22Rv1 (cell line): ENCODE results near the gene EFNB2.

Source experiments
- CTCF ChIP-seq: fragments of 450-650 bp; IDR thresholded peaks from 2 replicates; pipeline ENCODE4 v1.5.1; 2017; ENCODE audit warnings: mild to moderate bottlenecking
- ZFX ChIP-seq: fragments of 450-650 bp; IDR thresholded peaks from 2 replicates; pipeline ENCODE4 v1.6.1; 2017; ENCODE audit warnings: antibody characterized with exemption, borderline replicate concordance

GRCh38 chr13:106529415-106530170 lies 5.9 kb downstream of the EFNB2 start:
- TF ChIP-seq CTCF (no peak), ZFX (no peak)
